Gastrocnemius medialis (tissue), 4 donors: ENCODE results near the gene KLHL40.

Source experiments
- POLR2A ChIP-seq, 2 donors: fragments of 450-650 bp; IDR thresholded peaks; one replicate each; pipeline ENCODE4 v1.6.1; 2017; ENCODE audit warnings: antibody characterized with exemption in 2 of 2, mild to moderate bottlenecking in 2 of 2, moderate library complexity in 2 of 2
- TF ChIP-seq, protein P1 (sequence below), 5 experiments: fragments of 450-650 bp in 3 of 5; fragments of 200-600 bp in 2 of 5; sonication (generic) in 2 of 5; IDR thresholded peaks in 4 of 5; conservative IDR thresholded peaks in 1 of 5; 1 replicate in 4 of 5; 2 replicates in 1 of 5; pipeline ENCODE4 v1.5.1; 2016 to 2019; ENCODE audit warnings: antibody characterized with exemption in 5 of 5, mild to moderate bottlenecking in 3 of 5, moderate library complexity in 3 of 5

DNA sequence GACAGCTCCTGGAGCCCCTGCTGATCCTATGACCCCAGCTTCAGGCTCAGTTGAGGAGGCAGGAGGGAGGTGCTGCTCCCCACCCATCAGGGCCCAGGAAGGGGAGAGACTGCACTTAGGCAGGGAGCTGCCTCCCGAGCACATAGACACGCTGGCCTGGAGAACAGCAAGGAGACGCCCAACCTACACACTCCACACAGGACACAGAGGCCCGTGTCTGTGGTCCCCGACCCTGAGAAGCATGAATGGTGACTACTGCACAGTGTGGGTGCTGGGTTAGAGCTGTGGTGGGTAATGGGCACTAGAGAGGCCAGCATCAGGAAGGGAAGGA is 18.3 kb downstream of the KLHL40 start:
- no peak for TF ChIP-seq POLR2A (IDR thresholded peaks at IDR 0.05)
- TF ChIP-seq, protein P1, sequence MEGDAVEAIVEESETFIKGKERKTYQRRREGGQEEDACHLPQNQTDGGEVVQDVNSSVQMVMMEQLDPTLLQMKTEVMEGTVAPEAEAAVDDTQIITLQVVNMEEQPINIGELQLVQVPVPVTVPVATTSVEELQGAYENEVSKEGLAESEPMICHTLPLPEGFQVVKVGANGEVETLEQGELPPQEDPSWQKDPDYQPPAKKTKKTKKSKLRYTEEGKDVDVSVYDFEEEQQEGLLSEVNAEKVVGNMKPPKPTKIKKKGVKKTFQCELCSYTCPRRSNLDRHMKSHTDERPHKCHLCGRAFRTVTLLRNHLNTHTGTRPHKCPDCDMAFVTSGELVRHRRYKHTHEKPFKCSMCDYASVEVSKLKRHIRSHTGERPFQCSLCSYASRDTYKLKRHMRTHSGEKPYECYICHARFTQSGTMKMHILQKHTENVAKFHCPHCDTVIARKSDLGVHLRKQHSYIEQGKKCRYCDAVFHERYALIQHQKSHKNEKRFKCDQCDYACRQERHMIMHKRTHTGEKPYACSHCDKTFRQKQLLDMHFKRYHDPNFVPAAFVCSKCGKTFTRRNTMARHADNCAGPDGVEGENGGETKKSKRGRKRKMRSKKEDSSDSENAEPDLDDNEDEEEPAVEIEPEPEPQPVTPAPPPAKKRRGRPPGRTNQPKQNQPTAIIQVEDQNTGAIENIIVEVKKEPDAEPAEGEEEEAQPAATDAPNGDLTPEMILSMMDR (IDR thresholded peaks at IDR 0.05 in 4 of 5, conservative IDR thresholded peaks at IDR 0.05 in 1 of 5) = no peak
